ENCODE data around the gene CROCC2. TPM values are rescaled to one million over a fixed set of nuclear protein-coding genes. Genes with fewer than 3 reads are reported as not detected.

Gene CROCC2
- polyA plus RNA-seq, 1 of the 3 experiments (the other 2 are of a cell fraction) = not detected

DNA sequence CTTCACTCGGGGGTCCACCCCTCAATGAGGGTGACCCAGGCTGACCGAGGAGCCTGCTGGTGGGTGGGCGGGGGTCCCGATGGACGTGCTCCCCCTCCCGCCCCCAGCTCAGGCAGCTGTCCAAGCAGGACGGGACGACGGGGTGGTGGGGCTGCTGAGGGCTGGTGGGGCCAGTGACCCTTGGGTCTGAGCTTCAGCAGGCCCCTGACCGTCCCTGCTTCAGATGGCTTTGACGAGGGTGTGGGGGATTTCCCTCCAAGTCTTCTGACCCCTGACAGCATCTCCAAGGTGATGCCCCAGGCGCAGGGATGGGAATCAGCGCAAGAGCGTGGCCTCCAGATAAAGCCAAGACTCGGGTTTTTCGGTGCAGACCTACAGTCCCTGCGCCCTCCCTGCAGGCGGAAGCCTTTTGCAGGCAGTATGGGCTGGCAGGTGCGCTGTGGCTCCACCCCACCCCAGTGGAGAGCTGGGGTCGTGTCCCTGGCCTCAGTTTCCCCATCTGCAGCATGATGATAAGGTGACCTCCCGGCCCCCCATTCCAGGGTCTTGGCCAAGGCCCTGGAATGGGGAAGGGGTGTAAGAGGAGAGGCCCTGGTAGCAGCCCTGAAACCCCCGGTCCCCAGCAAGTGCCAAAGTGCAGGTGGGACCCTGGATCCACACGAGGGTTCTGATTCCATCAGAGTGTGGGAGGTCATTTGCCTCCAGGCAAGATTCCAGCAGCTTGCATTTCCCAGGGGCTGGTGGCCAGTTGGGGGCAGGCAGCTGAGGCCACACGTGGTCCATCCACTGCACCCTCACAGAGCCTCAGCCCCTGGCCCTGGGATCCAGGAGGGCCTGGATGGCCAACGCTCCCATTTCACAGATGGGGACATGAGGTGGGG lies 8.7 kb downstream of the CROCC2 start:
- Histone ChIP-seq H4K20me1 (ENCODE audit: insufficient read depth) (no peaks in the 10 kb centered on the region), H3K79me2 (ENCODE audit: insufficient read depth) (no peaks in the 10 kb centered on the region), H3K9me2 (no peaks in the 10 kb centered on the region), H3F3A (replicated peaks; ENCODE audit: insufficient read depth) (no peaks in the 10 kb centered on the region), H3K27ac (ENCODE audit: low read depth in 2 of 2, low read length in 1 of 2) (no peak overlapping the region), H3K4me3 (ENCODE audit: low read depth in 2 of 2, low read length in 1 of 2) (peak overlapping the region in 1 of 2 experiments; percentile 40; a peak in 1 of 4 replicates), H3K9me3 (no peaks in the 10 kb centered on the region), H3K27me3 (ENCODE audit: insufficient read depth) (no peaks in the 10 kb centered on the region), H3K4me1 (ENCODE audit: control insufficient read depth in 1 of 2, insufficient read depth in 2 of 2, low read depth in 1 of 2, low read length in 1 of 2) (peaks cover 3 to 48% of the 10 kb centered on the region in 2 experiments; a peak in 1 of 4 replicates), H2AFZ (ENCODE audit: low read depth) (no peak overlapping the region), H3K4me2 (no peak overlapping the region), H3K36me3 (replicated peaks in 1 of 2; ENCODE audit: control insufficient read depth in 1 of 2, insufficient read depth in 2 of 2, low read length in 1 of 2) (no peaks in the 10 kb centered on the region), H3K9ac (no peak overlapping the region)
- 43% methylated on average over 4 of the region's 25 CpGs for WGBS (ENCODE audit: low lambda C conversion rate)
- TF ChIP-seq, protein P1, sequence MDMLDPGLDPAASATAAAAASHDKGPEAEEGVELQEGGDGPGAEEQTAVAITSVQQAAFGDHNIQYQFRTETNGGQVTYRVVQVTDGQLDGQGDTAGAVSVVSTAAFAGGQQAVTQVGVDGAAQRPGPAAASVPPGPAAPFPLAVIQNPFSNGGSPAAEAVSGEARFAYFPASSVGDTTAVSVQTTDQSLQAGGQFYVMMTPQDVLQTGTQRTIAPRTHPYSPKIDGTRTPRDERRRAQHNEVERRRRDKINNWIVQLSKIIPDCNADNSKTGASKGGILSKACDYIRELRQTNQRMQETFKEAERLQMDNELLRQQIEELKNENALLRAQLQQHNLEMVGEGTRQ (IDR thresholded peaks at IDR 0.05; ENCODE audit: borderline replicate concordance, low read depth, low read length) = no peak
- TF ChIP-seq NRF1 (IDR thresholded peaks at IDR 0.05; ENCODE audit: low read depth, low read length) = no peak
- TF ChIP-seq GABPA (IDR thresholded peaks at IDR 0.05; ENCODE audit: low read depth) = no peak
- TF ChIP-seq TCF12 (IDR thresholded peaks at IDR 0.05) = no peak
- no peak for TF ChIP-seq MEF2A (IDR thresholded peaks at IDR 0.05; ENCODE audit: borderline replicate concordance, low read depth)
- no peak for TF ChIP-seq TAF1 (IDR thresholded peaks at IDR 0.05; ENCODE audit: borderline replicate concordance, low read depth, low read length)
- TF ChIP-seq YY1 (IDR thresholded peaks at IDR 0.05; ENCODE audit: low read depth) = no peak
- TF ChIP-seq, protein P2, sequence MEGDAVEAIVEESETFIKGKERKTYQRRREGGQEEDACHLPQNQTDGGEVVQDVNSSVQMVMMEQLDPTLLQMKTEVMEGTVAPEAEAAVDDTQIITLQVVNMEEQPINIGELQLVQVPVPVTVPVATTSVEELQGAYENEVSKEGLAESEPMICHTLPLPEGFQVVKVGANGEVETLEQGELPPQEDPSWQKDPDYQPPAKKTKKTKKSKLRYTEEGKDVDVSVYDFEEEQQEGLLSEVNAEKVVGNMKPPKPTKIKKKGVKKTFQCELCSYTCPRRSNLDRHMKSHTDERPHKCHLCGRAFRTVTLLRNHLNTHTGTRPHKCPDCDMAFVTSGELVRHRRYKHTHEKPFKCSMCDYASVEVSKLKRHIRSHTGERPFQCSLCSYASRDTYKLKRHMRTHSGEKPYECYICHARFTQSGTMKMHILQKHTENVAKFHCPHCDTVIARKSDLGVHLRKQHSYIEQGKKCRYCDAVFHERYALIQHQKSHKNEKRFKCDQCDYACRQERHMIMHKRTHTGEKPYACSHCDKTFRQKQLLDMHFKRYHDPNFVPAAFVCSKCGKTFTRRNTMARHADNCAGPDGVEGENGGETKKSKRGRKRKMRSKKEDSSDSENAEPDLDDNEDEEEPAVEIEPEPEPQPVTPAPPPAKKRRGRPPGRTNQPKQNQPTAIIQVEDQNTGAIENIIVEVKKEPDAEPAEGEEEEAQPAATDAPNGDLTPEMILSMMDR (IDR thresholded peaks at IDR 0.05) = no peak
- no peak for TF ChIP-seq CHD2 (IDR thresholded peaks at IDR 0.05; ENCODE audit: low read length, partially characterized antibody)
- TF ChIP-seq EP300 (IDR thresholded peaks at IDR 0.05; ENCODE audit: borderline replicate concordance in 1 of 2, low read depth in 1 of 2, low read length in 1 of 2) = no peak
- TF ChIP-seq FOXJ3 (CRISPR knock-in tag; IDR thresholded peaks at IDR 0.05) = no peak
- TF ChIP-seq, protein P3, sequence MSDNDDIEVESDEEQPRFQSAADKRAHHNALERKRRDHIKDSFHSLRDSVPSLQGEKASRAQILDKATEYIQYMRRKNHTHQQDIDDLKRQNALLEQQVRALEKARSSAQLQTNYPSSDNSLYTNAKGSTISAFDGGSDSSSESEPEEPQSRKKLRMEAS (IDR thresholded peaks at IDR 0.05; ENCODE audit: low read depth) = no peak
- TF ChIP-seq JUND (IDR thresholded peaks at IDR 0.05) = no peak
- no peak for TF ChIP-seq ELF1 (IDR thresholded peaks at IDR 0.05)
- DNase-seq = no peak
- ChIA-PET CTCF (interaction anchor here (0.6 to 2.9 kb wide), 58 partner anchors 8 to 400 kb away, joined by 3 to 25 read pairs (median 3); partner anchors contain the start of gene MTERF4), POLR2A (interaction anchor here (0.6 to 0.8 kb wide), 2 partner anchors 60 to 164 kb away, joined by 3 read pairs; no protein-coding TSS in a partner anchor)
